Mesenchymal stem cell (in vitro differentiated cells and primary cell): Measurements from ENCODE around the gene CSNK1G1.
"Not testable (repeated sequence)": the region's sequence is repeated elsewhere in the genome, so short reads cannot be mapped to it uniquely, and the experiment has no call there.

Experiments
- DNase-seq: peaks from one replicate; pipeline ENCODE4 v3.0.0-alpha.2; 2013
- H2AFZ ChIP-seq: one replicate; pipeline ENCODE4 v1.6.1; 2013; ENCODE audit warnings: low read depth, mild to moderate bottlenecking, control low read depth, inconsistent platforms, low read length, moderate library complexity
- H2AK5ac ChIP-seq: 2 replicates; pipeline ENCODE4 v1.6.1; 2013; ENCODE audit warnings: low read length, moderate library complexity, mild to moderate bottlenecking, inconsistent platforms; ENCODE audit not compliant: severe bottlenecking
- H2BK120ac ChIP-seq: one replicate; pipeline ENCODE4 v1.6.1; 2013; ENCODE audit warnings: low read depth, mild to moderate bottlenecking, inconsistent platforms, low read length, moderate library complexity
- H2BK12ac ChIP-seq, 2 experiments: one replicate each; pipeline ENCODE4 v1.6.1; 2013; ENCODE audit warnings: inconsistent platforms in 2 of 2, low read length in 2 of 2, mild to moderate bottlenecking in 2 of 2, moderate library complexity in 2 of 2, control low read depth in 1 of 2
- H2BK15ac ChIP-seq: one replicate; pipeline ENCODE4 v1.6.1; 2013; ENCODE audit warnings: mild to moderate bottlenecking, low read depth, inconsistent platforms; ENCODE audit not compliant: poor library complexity, severe bottlenecking
- H2BK5ac ChIP-seq: 2 replicates; pipeline ENCODE4 v1.6.1; 2013; ENCODE audit warnings: low read depth, mild to moderate bottlenecking, low read length, control low read depth, inconsistent platforms; ENCODE audit not compliant: poor library complexity, severe bottlenecking
- H3K14ac ChIP-seq, 2 experiments: one replicate each; pipeline ENCODE4 v1.6.1; 2013; ENCODE audit warnings: inconsistent platforms in 2 of 2, low read length in 2 of 2, control low read depth in 1 of 2, mild to moderate bottlenecking in 1 of 2, moderate library complexity in 1 of 2
- H3K18ac ChIP-seq, 2 experiments: one replicate each; pipeline ENCODE4 v1.6.1; 2013; ENCODE audit warnings: inconsistent platforms in 2 of 2, low read length in 2 of 2, control low read depth in 1 of 2, low read depth in 1 of 2, mild to moderate bottlenecking in 1 of 2
- H3K23ac ChIP-seq, 2 experiments: one replicate each; pipeline ENCODE4 v1.6.1; 2013; ENCODE audit warnings: inconsistent platforms in 2 of 2, low read length in 2 of 2, mild to moderate bottlenecking in 2 of 2, moderate library complexity in 2 of 2, control low read depth in 1 of 2
- H3K27ac ChIP-seq: 2 replicates; pipeline ENCODE4 v1.5.1; 2013; ENCODE audit warnings: mild to moderate bottlenecking, moderate library complexity, low read length, control low read depth, inconsistent platforms; ENCODE audit not compliant: poor library complexity, severe bottlenecking
- H3K27me3 ChIP-seq, 2 experiments: 2 replicates each; pipeline versions ENCODE4 v1.6.1 to v1.7.0; 2013; ENCODE audit warnings: low read length in 2 of 2, mild to moderate bottlenecking in 2 of 2, moderate library complexity in 2 of 2, control low read depth in 1 of 2, inconsistent platforms in 1 of 2; ENCODE audit not compliant: control insufficient read depth in 1 of 2, insufficient read depth in 1 of 2
- H3K36me3 ChIP-seq, 2 experiments: 2 replicates each; pipeline versions ENCODE4 v1.6.1 to v1.7.0; 2013; ENCODE audit warnings: low read length in 2 of 2, control low read depth in 1 of 2, inconsistent platforms in 1 of 2, low read depth in 1 of 2, mild to moderate bottlenecking in 1 of 2; ENCODE audit not compliant: insufficient read depth in 2 of 2, control insufficient read depth in 1 of 2
- H3K4ac ChIP-seq, 2 experiments: one replicate each; pipeline ENCODE4 v1.6.1; 2013; ENCODE audit warnings: inconsistent platforms in 2 of 2, low read length in 2 of 2, mild to moderate bottlenecking in 2 of 2, moderate library complexity in 2 of 2, control low read depth in 1 of 2, low read depth in 1 of 2
- H3K4me1 ChIP-seq: 2 replicates; pipeline ENCODE4 v1.6.1; 2013; ENCODE audit warnings: low read depth, low read length, control low read depth; ENCODE audit not compliant: control insufficient read depth, insufficient read depth
- H3K4me2 ChIP-seq: 2 replicates; pipeline ENCODE4 v1.6.1; 2013; ENCODE audit warnings: low read length, mild to moderate bottlenecking, inconsistent platforms; ENCODE audit not compliant: poor library complexity, severe bottlenecking
- H3K4me3 ChIP-seq, 2 experiments: 2 replicates each; pipeline versions ENCODE4 v1.5.1 to v1.7.0; 2013; ENCODE audit warnings: low read length in 2 of 2, mild to moderate bottlenecking in 2 of 2, control low read depth in 1 of 2, low read depth in 1 of 2; ENCODE audit not compliant: insufficient read depth in 1 of 2
- H3K79me1 ChIP-seq: replicated peaks from 2 replicates; pipeline ENCODE4 v1.6.1; 2013; ENCODE audit warnings: mild to moderate bottlenecking, control low read depth, low read length, inconsistent platforms; ENCODE audit not compliant: poor library complexity, severe bottlenecking
- H3K9ac ChIP-seq: 2 replicates; pipeline ENCODE4 v1.7.0; 2013; ENCODE audit warnings: mild to moderate bottlenecking, low read length, moderate library complexity
- H3K9me3 ChIP-seq: 2 replicates; pipeline ENCODE4 v1.7.0; 2013; ENCODE audit warnings: mild to moderate bottlenecking, low read length; ENCODE audit not compliant: control insufficient read depth
- H4K8ac ChIP-seq: one replicate; pipeline ENCODE4 v1.6.1; 2013; ENCODE audit warnings: inconsistent platforms, mild to moderate bottlenecking, low read length, moderate library complexity
- H4K91ac ChIP-seq: one replicate; pipeline ENCODE4 v1.6.1; 2013; ENCODE audit warnings: mild to moderate bottlenecking, low read length, inconsistent platforms
- WGBS: methylation state at CpG from one replicate; pipeline ENCODE4 v1.1.7; 2013; ENCODE audit warnings: mixed read lengths; 5-methylcytosine and 5-hydroxymethylcytosine counted together

Gene CSNK1G1

DNA sequence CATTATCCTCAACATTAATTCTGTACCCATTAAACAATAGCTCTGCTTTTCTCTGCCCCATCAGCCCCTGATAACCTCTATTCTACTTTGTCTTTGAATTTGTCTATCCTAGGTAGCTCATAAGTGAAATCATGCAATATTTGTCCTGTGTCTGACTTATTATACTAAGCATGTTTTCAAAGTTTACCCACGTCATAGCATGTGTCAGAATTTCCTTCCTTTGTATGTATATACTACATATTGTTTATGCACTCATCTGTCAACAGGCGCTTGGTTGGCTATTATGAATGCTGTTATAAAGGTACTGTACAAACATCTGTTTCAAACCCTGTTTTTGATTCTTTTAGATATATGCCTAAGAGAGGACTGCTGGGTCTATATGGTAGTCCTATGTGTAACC is 18.2 kb downstream of the CSNK1G1 start:
- H2AK5ac ChIP-seq, result no peak overlapping the region
- H3K27ac ChIP-seq, result no peak overlapping the region
- no peak overlapping the region for H2BK15ac ChIP-seq
- no CpG with 5 or more reads among the region's 2 CpGs for WGBS
- H3K14ac ChIP-seq, result no peak overlapping the region
- no peaks in the 10 kb centered on the region for H3K9me3 ChIP-seq
- peak; percentile 29 for DNase-seq
- H3K9ac ChIP-seq, result no peak overlapping the region
- H3K4ac ChIP-seq, result no peak overlapping the region
- no peak overlapping the region for H2BK120ac ChIP-seq
- no peaks in the 10 kb centered on the region for H3K4me1 ChIP-seq
- peaks cover 18% of the 10 kb centered on the region for H3K79me1 ChIP-seq
- H4K91ac ChIP-seq, result no peak overlapping the region
- no peak overlapping the region for H3K4me3 ChIP-seq
- H3K23ac ChIP-seq, result no peak overlapping the region
- H2BK12ac ChIP-seq, result no peak overlapping the region
- peaks cover 9 to 24% of the 10 kb centered on the region in 2 experiments for H3K36me3 ChIP-seq
- no peak overlapping the region for H3K18ac ChIP-seq
- H2AFZ ChIP-seq, result no peak overlapping the region
- no peak overlapping the region for H3K4me2 ChIP-seq
- no peaks in the 10 kb centered on the region for H3K27me3 ChIP-seq
- H4K8ac ChIP-seq, result no peak overlapping the region
- H2BK5ac ChIP-seq, result no peak overlapping the region

GRCh38 chr15:64333986-64334929 is 21.7 kb downstream of the CSNK1G1 start:
- no peak overlapping the region for H2BK120ac ChIP-seq
- no peaks in the 10 kb centered on the region for H3K4me1 ChIP-seq
- H2AK5ac ChIP-seq, result no peak overlapping the region
- no peaks in the 10 kb centered on the region for H3K27me3 ChIP-seq
- no peak overlapping the region for H3K23ac ChIP-seq
- no peak overlapping the region for H3K14ac ChIP-seq
- H3K36me3 ChIP-seq, result peaks cover 3% of the 10 kb centered on the region in 2 experiments
- H2BK5ac ChIP-seq, result no peak overlapping the region
- no peak overlapping the region for H3K4ac ChIP-seq
- H3K4me2 ChIP-seq, result no peak overlapping the region
- H2AFZ ChIP-seq, result no peak overlapping the region
- H3K79me1 ChIP-seq, result peaks cover 9% of the 10 kb centered on the region
- WGBS, result 89% methylated on average over 9 of the region's 9 CpGs
- DNase-seq, result no peak
- no peak overlapping the region for H3K9ac ChIP-seq
- no peak overlapping the region for H4K8ac ChIP-seq
- H2BK12ac ChIP-seq, result no peak overlapping the region
- H3K4me3 ChIP-seq, result peak overlapping the region in 1 of 2 experiments; percentile 4
- H2BK15ac ChIP-seq, result no peak overlapping the region
- no peak overlapping the region for H3K27ac ChIP-seq
- no peak overlapping the region for H4K91ac ChIP-seq
- H3K18ac ChIP-seq, result no peak overlapping the region
- no peaks in the 10 kb centered on the region for H3K9me3 ChIP-seq

DNA sequence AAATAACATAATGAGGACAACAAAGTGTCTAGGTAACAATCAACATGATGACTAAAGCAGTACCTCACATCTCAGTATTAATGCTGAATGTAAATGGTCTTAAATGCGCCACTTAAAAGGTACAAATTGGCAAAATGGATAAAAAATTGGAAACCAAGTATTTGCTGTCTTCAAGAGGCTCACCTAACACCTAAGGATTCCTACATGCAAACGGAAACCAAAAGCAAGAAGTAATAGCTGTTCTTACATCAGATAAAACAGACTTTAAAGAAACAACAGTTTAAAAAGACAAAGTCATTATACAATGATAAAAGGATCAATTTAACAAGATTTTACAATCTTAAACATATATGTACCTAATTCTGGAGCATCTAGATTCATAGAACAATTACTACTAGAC is 22.5 kb downstream of the CSNK1G1 start:
- no peak overlapping the region for H3K23ac ChIP-seq
- peaks cover 3% of the 10 kb centered on the region in 2 experiments for H3K36me3 ChIP-seq
- no peaks in the 10 kb centered on the region for H3K4me1 ChIP-seq
- no peak overlapping the region for H3K18ac ChIP-seq
- peaks cover 4% of the 10 kb centered on the region for H3K79me1 ChIP-seq
- H3K9ac ChIP-seq, result no peak overlapping the region
- peak overlapping the region in 1 of 2 experiments; percentile 4 for H3K4me3 ChIP-seq
- H3K27me3 ChIP-seq, result no peaks in the 10 kb centered on the region
- no peak overlapping the region for H2BK15ac ChIP-seq
- no peak overlapping the region for H4K91ac ChIP-seq
- no peak overlapping the region for H3K14ac ChIP-seq
- 100% methylated on average over 1 of the region's 2 CpGs for WGBS
- H2BK5ac ChIP-seq, result no peak overlapping the region
- H2BK120ac ChIP-seq, result no peak overlapping the region
- H3K27ac ChIP-seq, result no peak overlapping the region
- no peak overlapping the region for H2AK5ac ChIP-seq
- H3K9me3 ChIP-seq, result no peaks in the 10 kb centered on the region
- H4K8ac ChIP-seq, result no peak overlapping the region
- no peak overlapping the region for H2BK12ac ChIP-seq
- DNase-seq, result no peak
- H3K4me2 ChIP-seq, result no peak overlapping the region
- H2AFZ ChIP-seq, result no peak overlapping the region
- H3K4ac ChIP-seq, result no peak overlapping the region

GRCh38 chr15:64331668-64332067 is 24.3 kb downstream of the CSNK1G1 start:
- H2AK5ac ChIP-seq, H3K4me1 ChIP-seq, H3K27ac ChIP-seq, H3K79me1 ChIP-seq, H2BK120ac ChIP-seq, H3K9me3 ChIP-seq, H4K8ac ChIP-seq, H3K23ac ChIP-seq, DNase-seq, H3K14ac ChIP-seq, H2BK5ac ChIP-seq, H3K4me2 ChIP-seq, H2BK15ac ChIP-seq, H3K36me3 ChIP-seq, H3K4ac ChIP-seq, H2AFZ ChIP-seq, H3K27me3 ChIP-seq, H3K18ac ChIP-seq, H3K4me3 ChIP-seq, H4K91ac ChIP-seq, H2BK12ac ChIP-seq, H3K9ac ChIP-seq: not testable (repeated sequence)
- WGBS, result 82% methylated on average over 2 of the region's 3 CpGs
